GM12892 (cell line): ENCODE measurements around the gene CES5A.

Experiments
- POLR2A ChIP-seq: IDR thresholded peaks from 2 replicates; pipeline ENCODE4 v1.6.1; 2011; ENCODE audit warnings: low read depth, low read length, control low read depth
- POLR2AphosphoS5 ChIP-seq: IDR thresholded peaks from 2 replicates; pipeline ENCODE4 v1.6.1; 2011; ENCODE audit warnings: low read depth, low read length, control low read depth
- TAF1 ChIP-seq: IDR thresholded peaks from 2 replicates; pipeline ENCODE4 v1.6.1; 2011; ENCODE audit warnings: low read depth, mild to moderate bottlenecking, control low read depth, low read length, borderline replicate concordance

DNA sequence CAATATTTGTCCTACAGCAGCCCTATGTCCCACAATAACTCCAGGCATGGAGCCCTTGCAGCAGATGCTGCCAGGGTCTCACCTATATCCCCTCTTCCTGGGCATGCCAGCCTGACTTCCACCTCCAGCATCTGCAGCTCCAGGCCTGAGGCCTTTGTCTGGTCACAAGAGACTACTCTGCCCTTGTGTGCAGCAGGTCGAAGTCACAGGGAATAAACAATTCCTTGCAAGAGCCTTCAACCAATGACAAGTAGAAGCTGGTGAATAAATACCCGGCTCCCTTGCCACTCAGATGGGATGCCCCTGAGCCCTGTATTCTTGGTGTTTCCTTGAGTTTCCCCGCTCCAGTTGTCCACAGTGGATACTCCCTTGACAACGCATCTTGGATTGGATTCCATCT is 65.3 kb downstream of the CES5A start:
- TF ChIP-seq TAF1 (no peak), POLR2A (no peak), POLR2AphosphoS5 (no peak)
